T follicular helper cell (primary cell): Measurements from ENCODE around the gene PLA2G6.

Experiments used
- DNase-seq: peaks from one replicate; pipeline ENCODE4 v3.0.0-alpha.2; 2020; ENCODE audit warnings: low read depth

Gene PLA2G6

DNA sequence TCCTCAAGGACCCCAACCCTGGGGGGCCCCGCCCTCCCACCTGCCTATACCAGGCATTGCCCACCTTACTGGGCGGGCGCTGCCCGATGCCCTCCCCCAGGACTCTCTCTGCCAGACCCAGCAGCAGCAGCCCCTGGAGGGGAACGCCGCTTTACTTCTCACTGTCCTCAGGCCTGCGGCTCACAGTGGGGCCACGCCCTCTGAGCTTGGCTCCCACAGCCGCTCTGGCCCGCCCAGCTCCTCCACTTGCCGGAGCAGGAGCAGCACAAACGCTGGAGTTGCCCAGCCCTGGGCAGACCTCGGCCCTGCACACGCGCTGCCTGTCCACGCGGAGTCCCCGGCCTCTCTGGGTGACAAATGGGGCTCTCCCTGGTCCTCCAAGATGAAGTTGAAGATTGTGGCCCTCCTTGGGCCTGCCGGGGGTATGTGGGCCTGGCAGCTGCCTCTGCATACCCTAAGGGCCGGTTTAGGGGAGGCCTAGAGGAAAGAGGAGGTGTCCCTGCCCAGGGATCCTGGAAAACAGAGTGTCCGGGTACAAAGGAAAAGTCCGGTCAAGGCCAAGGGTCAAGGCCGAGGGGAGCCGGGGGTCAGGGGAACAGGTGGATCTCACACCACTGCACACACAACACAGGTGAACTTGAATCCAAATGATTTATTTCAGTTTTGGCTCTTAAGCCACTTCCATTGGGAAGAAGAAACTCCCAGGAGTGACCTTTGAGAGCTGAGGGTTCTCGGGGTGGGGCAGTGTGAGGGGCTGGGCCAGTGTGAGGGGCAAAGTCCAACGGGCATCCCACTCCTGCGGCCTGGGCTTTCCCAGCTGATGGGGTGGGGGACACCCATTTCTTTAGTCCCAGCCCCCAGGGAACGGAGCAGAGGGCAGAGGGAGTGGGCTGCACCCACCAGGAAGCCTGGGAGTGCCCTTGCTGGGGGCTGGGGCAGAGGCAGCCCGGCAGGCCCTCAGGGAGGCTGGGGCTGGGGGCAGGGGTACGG, 70.5 kb downstream of the PLA2G6 start:
- DNase-seq, result no peak

DNA sequence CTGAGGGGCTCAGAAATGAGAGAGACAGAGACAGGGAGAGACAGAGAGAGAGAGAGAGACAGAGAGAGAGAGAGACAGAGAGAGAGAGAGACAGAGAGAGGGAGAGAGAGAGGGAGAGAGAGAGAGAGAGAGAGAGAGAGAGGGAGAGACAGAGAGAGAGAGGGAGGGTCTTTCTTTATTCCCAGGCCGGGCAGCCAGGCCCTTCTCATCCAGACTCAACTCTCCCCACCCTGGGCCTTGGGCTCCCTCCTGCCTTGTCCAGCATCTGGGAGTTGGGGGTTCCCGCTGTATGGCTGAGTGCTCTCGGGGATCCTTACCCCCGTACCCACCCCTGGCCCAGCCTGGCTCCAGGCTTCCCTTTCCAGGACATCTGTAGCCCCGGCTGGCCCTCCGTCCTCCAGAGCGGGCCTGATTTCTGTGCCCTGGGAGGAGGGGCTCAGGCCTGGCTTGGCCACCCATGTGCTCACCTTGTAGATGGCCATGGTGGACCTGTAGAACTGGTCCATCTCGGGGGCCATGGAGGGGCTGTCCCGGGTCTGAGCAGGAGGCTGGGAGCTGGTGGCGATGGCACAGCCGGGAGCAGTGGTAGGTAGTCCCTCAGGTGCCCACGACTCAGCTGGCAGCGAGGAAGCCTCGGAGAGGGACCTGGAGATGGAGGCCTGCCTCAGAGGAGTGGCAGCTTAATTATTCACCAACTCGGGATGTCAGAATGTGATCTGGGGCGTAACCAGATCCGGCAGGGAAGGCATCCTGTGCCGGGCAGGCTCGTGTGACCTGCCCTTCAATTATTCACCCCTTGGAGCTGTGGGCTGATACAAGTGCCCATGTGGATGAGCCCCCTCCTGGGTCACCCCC, 71.4 kb downstream of the PLA2G6 start, which contains the start of gene BAIAP2L2:
Gene BAIAP2L2 (minus strand): TSS at position 677 of the 855 bp plus-strand sequence. CDS start 159 bp downstream, at position 518.
- no peak for DNase-seq

DNA sequence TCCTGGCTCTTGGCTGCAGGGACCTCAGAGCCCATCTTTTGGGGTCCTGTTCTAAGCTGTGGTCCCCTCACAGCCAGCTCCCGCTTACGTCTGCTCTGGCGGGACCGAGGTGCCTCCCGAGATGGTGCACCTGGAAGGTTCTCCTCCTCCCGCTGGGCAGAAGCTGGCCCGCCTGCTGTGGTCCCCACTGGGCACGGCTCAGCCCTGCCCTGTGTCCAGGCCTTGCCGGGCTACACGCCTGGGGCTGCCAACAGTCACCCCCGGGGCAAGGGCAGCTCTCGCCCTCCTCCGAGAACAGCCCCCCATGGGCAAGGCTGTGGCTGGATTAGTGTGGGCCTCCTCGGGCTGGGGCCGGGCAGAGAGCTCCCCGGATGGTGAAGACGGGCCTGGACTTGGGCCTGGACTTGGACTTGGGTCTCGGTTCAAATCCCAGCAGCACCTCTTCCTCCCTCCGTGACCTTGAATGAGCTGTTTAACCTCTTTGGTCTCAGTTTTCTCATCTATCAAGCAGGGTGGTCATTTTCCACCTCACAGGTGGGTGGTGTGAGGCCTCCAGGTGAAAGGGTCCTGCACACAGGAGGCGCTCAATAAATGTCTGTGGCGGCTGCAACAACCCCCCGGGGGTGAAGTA, 72.1 kb downstream of the PLA2G6 start:
- no peak for DNase-seq

DNA sequence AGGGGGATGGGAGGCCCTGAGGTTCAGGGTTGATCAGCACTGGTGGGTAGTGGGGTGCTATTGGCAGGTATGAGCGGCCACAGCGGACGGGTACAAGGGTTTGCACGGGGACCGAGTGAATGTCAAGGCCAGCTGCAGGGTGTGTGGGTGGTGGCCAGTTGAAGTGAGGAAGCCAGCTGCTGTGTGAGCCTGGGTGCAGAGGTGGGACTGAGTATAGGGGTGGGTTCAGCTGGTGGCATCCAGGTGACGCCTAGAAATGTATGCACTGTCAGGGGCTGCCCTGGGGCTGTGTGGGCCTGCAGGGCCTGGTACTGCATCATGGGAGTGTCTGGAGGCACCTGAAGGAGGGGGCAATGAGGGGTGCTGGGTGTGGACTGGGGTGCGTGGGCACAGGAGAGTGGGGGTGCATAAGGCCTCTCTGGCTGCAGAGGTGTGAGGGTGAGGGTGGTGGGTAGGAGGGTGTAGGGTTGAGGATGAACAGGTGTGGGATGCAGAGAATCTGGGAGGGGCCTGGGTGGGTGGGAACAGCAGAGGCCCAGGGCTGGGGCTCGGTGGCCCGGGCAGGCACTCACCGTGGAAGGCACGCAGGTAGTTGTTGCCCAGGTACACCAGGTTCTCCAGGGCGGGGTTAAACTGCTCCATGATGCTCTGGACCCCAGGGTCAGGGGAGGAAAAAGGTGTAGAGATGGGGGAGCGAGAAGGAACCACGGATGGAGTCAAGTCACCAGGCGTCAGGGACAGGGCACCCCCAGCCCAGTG, 72.9 kb downstream of the PLA2G6 start:
- no peak for DNase-seq

DNA sequence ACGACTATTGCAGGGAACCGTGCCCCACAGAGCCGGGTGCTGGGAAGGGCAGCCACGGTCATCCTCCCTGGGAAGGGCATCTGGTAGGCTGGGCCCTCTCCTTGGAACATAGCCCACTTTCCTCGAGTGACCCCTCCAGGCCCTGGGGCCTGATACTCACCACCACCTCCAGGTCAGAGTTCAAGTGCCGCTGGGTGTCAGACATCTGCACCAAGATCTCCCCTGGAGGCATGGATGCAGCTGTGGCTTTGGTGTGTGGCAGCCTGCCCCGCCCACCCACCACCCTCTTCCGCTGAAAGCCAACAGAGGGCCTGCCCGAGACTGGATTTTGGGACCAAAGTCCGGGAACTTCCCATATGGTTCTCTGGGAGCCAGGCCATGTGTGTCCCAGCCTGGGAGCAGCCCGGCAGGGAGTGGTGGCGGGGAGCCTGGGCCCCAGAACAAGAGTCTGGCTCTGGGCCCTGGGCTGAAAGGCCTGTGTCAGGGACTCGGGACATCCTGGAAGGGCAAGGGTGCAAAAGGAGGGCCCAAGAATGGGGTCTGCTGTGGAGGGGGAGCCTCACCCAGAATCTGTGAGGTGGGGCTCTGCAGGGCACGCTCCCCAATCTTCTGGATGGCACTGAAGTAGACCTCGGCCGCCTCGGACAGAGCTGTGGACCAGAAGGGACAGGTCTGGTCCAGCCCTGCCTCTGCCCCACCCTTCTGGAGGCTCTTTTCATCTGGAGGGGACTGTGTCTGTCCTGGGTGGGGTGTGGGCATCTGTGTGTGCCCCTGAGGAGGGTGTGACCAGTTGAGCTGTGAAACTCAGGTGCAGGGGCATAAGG, 73.7 kb downstream of the PLA2G6 start:
- no peak for DNase-seq

DNA sequence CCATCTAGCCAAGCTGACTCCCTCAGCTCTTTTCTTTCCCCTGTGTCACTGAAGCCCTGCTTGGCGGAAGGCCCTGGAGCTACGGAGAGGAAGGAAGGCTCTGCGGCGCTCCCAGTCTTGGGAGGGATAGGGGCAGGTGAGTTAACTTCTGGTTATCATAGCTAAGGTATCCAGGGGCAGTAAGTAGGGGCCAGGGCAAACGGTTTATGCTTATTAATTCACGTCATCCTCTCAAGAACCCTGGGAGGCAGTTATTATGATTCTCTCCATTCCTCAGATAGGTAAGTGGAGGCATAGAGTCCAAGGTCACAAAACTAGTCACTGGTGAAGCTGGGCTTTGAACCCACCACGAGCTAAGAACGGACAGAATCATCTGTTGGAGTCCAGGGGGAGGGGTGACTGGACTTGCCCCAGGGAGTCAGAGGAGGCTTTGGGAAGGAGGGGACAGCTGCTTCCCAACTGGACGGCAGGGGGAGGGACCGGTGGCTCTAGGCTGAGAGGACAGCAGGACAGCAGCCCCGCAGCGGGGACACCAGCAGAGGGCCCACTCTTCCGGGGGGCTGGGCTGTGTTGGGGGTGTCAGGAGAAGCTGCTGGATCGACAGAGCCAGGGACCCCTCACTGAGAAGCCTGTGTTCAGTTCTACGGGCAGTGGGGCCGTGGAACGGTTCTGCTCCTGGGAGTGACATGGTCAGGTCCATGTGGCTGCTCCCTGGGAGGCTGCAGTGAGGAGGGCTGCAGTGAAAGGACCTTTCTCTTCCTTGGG, 74.6 kb downstream of the PLA2G6 start:
- no peak for DNase-seq

DNA sequence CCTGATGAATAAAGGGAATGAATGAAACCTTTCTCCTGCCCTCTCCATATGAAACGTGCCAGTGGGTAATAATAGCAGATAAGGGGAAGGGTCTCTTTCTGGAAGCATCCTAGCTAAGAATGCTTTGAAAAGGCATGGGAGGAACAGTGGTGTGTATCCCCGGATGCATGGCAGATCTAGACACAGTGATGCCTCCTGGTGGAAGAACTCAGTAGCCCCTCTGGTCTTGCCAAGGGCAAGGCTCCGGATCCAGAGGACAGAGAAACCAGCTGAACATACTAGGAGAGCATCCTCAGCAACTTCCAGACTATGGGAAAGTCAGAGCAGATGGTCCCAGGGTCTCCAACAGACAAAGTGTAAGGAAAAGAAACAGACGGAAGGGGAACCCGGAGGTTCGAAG, 77.5 kb downstream of the PLA2G6 start:
- DNase-seq, result no peak

DNA sequence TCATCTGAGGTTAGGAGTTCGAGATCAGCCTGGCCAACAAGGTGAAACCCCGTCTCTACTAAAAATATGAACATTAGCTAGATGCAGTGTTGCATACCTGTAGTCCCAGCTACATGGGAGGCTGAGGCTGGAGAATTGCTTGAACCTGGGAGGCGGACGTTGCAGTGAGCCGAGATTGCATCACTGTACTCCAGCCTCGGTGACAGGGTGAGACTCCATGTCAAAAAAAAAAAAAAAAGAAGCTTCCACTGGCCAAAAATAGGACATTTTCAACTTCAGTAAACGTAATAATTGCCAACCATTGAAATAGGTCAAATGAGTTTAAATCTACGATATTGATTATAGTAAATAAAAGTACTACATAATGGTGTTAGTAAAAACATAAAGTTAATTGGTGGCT, 78.0 kb downstream of the PLA2G6 start:
- no peak for DNase-seq

DNA sequence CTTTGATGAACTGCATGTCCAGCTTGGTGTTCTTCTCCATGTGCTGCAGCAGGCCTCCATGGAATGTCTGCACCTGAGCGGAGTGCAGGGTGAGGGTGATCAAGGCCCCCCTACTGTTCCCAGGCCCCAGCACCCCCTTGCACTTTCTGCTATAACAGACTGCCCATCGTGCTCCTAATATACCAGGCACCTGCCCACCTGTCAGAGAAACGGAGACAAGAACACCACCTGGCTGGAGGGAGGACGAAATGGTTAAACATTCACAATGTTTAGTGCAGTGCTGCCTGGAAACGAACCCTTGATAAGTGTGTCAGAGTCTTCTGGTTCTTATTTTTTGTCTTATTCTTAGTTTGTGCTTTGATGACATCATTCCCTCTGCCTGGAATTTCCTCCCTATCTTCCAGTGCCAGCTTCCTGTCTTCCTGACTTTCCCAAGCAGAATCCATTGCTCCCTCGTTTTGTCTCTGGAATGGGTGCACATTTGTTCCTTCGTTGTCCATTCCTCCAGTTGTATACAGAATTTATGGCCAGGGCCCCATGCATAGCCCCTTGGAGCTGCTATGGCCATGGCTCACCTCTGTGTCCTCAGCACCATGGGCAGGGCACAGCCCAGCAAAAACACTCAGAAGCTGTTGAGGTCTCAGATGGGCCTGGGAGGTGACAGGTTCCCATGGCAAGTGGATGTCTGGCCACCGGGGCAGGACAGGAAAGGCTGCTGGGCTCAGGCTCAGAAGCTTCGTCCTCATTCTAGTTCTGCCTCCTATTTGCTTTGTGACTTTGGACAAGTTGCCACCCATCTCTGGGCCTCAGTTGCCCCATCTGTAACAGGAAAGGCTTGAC, 83.0 kb downstream of the PLA2G6 start:
- no peak for DNase-seq

DNA sequence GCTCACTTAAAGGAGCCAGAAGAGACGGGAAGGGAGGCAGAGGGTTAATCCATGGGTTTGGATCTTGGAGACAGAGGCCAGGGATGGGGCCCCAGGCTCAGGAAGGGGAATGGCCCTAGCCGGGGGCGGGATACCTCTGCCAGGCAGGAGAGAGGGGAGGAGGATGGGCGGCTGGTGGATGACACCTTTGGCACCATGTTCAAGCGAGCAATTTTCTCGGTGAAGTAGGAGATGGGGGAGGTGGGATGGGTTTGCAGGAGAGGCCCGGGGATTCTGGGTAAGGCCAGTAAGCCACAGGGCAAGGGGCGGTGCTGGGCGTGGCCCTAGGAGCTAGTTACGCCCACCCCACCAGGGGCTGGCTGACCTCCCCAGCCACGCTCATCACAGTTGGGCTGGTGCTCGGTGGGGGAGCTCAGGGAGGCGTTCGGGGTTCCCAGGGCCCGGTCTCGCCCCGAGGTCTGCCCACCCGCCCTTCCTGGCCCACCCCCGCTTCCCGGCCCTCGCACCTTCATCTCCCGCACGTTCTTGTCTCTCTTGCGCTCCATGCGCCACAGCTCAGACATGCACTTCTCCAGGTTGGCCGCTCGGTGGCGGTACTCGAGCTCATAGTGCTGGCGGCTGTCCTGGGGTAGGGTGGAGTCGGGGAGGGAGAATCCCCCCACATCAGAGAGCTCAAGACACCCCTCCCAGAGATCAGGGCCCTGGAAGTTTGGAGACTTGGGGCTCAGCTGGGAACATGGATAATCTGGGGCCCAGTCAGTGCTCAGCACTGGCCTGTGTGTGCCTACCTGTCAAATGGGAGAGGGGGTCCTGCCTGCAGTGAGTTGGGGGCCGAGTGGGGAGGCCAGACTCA, 83.8 kb downstream of the PLA2G6 start:
- no peak for DNase-seq

DNA sequence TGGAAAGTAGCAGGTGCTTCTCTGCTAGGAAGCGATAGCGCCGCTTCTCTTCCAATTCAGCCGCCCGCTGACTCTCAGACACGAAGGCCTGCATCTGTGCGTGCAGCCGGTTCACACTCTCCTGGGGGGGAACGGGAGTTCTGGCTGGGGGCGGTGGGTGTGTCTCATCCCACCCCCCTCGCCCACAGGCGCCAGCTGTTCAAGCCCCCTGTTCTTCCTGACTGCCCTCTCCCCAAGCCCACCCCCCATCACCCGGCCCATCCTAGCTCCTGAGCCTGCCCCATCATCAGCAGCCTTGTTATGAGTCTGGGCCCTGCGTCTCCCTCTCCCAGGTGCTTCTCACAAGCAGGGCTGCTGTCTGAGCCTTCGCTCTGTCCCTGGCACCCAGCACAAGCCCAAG, 84.6 kb downstream of the PLA2G6 start:
- no peak for DNase-seq

DNA sequence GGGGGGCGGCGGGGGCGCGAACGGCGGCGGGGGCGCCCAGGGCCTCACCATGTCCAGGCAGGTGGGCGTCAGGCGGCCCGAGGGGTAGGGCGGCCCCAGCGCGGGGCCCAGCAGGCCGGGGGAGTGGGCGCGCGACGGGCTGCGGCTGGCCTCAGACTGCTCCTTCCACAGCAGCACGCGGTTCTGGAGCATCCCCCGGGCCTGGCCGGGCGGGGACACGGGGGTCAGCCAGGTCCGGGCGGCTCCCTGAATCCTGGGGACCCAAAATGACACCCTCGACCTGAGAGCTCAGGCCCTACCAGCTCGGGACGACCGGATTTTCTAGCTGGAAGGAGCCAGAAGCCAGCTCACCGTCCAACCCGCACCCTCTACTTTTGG, 92.2 kb downstream of the PLA2G6 start:
- no peak for DNase-seq

DNA sequence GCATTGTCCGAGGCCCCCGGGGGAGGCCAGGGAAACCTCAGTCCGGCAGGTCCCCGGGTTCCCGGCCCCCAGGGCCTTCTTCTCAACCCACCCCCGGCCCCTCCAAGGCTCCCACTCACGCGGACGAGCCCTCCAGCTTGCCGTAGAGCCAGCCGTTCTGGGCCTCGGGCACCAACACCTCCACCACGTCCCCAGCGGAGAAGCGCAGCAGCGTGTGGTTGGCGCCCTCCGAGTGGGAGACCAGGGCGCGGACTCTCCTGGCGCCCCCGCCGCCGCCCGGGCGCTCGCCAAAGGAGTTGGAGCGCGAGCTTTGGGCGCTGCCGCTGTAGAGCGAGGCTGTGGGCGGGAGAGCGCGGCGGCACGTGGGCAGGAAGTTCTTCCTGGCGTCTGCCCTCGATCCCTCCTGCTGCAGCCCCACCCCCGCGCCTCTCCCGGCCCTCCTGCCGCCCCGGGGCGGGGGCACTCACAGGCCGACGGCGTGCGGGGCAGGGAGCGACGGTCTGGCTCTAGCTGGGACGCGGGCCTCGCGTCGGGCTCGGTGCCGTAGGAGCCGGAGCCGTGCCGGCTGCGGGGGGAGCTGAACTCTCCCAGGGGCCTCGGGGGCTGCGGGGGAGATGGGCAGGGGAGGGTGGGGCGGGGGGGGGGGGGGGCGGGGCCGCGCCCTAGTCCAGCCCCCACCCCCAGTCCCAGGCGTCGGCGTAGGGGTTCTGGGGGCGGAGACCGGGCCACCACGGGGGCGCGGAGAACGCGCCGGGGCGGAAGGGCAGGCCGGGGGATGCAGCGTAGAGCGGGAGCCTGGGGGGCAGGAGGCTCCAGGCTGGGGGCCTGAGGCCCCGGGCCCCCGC, 92.8 kb downstream of the PLA2G6 start:
- no peak for DNase-seq

DNA sequence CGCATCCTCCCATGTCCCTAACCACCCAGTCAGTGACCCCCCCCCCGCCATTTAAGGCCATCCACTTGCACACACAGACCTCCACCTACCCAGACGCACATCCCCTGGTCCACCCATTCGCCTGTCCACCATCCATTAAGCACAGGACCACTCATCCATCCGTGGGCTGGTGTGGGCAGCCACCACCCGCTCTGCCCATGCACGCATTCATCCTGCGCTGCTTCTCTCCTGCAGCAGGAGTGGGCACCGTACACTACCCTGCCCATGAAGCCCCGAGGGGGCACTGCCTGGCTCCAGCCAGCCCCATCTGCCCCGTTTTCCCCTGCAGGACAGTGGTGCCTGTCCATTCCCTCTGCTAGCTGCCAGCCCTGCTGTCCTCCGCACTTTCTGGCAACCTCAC, 93.8 kb downstream of the PLA2G6 start:
- no peak for DNase-seq

DNA sequence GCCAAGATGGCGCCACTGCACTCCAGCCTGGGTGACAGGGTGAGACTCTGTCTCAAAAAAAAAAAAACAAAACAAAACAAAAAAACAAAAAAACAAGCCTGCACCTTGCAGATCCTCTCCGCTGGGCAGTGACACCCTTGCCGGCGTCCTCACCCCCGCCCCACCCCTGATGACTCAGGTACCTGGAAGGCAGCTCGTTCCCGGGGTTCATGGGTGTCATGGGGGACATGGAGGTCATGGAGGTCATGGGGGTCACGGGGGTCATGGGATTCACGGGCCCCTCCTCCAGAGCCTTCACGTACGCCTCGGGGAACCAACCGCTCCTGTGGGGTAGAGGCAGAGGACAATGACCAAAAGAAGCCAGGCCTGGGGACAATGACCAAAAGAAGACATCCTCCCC, 94.7 kb downstream of the PLA2G6 start:
- no peak for DNase-seq

DNA sequence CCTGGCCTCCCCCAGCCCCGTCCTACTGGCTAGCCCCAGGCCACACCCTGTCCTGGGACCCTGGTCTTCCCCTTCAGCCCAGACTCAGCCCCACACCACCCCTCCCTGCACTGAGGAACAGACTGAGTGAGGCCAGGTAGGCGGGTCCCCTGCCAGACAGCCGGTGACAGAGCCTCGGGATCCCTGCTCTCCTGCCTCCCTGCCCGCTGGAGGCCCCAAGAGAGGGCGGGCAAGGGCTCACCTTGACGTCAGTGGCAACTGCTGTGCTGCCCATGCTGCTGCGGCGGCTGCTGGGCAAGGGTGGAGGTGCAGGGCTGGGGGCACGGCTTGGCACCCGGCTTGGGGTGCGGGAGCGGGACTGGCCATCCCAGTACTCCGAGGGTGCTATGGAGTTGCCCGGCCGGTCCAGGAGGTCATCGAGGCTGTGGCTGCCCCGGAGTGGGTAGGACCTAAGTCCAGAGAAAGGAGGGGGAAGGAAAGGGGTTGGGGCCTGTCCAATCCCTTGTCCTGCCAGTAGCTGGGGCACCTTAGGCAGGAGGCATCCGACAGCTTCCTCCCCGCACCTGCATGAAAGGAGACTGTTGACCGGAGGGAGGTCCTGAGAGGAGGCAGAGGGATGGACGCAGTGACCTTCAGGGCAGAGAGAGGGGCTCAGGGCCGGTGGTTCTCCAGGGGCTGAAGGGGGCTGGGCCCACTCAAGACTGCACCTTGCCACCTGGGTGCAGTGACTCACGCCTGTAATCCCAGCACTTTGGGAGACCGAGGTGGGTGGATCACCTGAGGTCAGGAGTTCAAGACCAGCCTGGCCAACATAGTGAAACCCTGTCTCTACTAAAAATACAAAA, 95.4 kb downstream of the PLA2G6 start:
- no peak for DNase-seq
